Colon (tissue), 2 donors: ENCODE data around the gene ZNF678.
A peak's percentile ranks its signal among the peaks of the same experiment; 100 is the strongest.
"Not testable (repeated sequence)": the region's sequence is repeated elsewhere in the genome, so short reads cannot be mapped to it uniquely, and the experiment has no call there.

Experiments used
- FAIRE-seq: peaks from 2 replicates; lab custom pipeline; 2012; peaks lifted over from hg19 to GRCh38; lab: Jason Lieb, UNC
- donor health status: control.
- donor health status: control.

The ZNF678 gene

GRCh38 chr1:227604446-227604845, 41.1 kb downstream of the ZNF678 start:
- no peak for FAIRE-seq

GRCh38 chr1:227606271-227606670, 42.9 kb downstream of the ZNF678 start:
- FAIRE-seq, result not testable (repeated sequence)

- peak; percentile 96 for FAIRE-seq
Measured at GRCh38 chr1:227607336-227607898, 44.1 kb downstream of the ZNF678 start.

GRCh38 chr1:227612658-227613057, 49.3 kb downstream of the ZNF678 start:
- FAIRE-seq, result no peak

- no peak for FAIRE-seq
Measured at GRCh38 chr1:227613526-227613925, 50.2 kb downstream of the ZNF678 start.

GRCh38 chr1:227621211-227621610, 57.9 kb downstream of the ZNF678 start:
- FAIRE-seq, result no peak

- no peak for FAIRE-seq
Measured at GRCh38 chr1:227622739-227623475, 59.6 kb downstream of the ZNF678 start.

GRCh38 chr1:227632325-227632724, 69.0 kb downstream of the ZNF678 start:
- FAIRE-seq, result no peak

GRCh38 chr1:227635596-227635995, 72.2 kb downstream of the ZNF678 start:
- FAIRE-seq, result no peak

- FAIRE-seq, result no peak
Measured at GRCh38 chr1:227654431-227654830, 91.1 kb downstream of the ZNF678 start.

- FAIRE-seq, result no peak
Measured at GRCh38 chr1:227654858-227655752, 91.7 kb downstream of the ZNF678 start.

- no peak for FAIRE-seq
Measured at GRCh38 chr1:227661495-227661894, 98.1 kb downstream of the ZNF678 start.

- FAIRE-seq, result no peak
Measured at GRCh38 chr1:227662933-227663332, 99.6 kb downstream of the ZNF678 start.

- FAIRE-seq, result no peak
Measured at GRCh38 chr1:227666286-227666685, 102.9 kb downstream of the ZNF678 start.

GRCh38 chr1:227673441-227673840, 110.1 kb downstream of the ZNF678 start:
- no peak for FAIRE-seq

- FAIRE-seq, result no peak
Measured at GRCh38 chr1:227685807-227686206, 122.5 kb downstream of the ZNF678 start.

GRCh38 chr1:227697321-227697864, 134.0 kb downstream of the ZNF678 start:
- no peak for FAIRE-seq

GRCh38 chr1:227701631-227702030, 138.3 kb downstream of the ZNF678 start:
- FAIRE-seq, result not testable (repeated sequence)

GRCh38 chr1:227707846-227708245, 144.5 kb downstream of the ZNF678 start:
- FAIRE-seq, result no peak

GRCh38 chr1:227709451-227709850, 146.1 kb downstream of the ZNF678 start:
- no peak for FAIRE-seq

- FAIRE-seq, result not testable (repeated sequence)
Measured at GRCh38 chr1:227710474-227710873, 147.1 kb downstream of the ZNF678 start.

GRCh38 chr1:227712648-227713047, 149.3 kb downstream of the ZNF678 start:
- no peak for FAIRE-seq

GRCh38 chr1:227718932-227719331, 155.6 kb downstream of the ZNF678 start:
- no peak for FAIRE-seq
